ENCODE data around the gene SSC5D. TPM values are rescaled to one million over a fixed set of nuclear protein-coding genes. Genes with fewer than 3 reads are reported as not detected.
A peak's percentile ranks its signal among the peaks of the same experiment; 100 is the strongest.

The SSC5D gene
- total RNA-seq, 1 donor from 2014 or later = 1.1 TPM

- H3K27ac Mint-ChIP-seq = no peak overlapping the region
- DNase-seq (ENCODE audit: low spot score, unreplicated experiment) = no peak
- no peaks in the 10 kb centered on the region for H3K9me3 Mint-ChIP-seq (ENCODE audit: low read depth)
- peaks cover 7% of the 10 kb centered on the region for H3K4me1 Mint-ChIP-seq (ENCODE audit: low read depth)
- no peak for TF ChIP-seq CTCF (IDR thresholded peaks at IDR 0.05; ENCODE audit: unreplicated experiment)
- H3K36me3 Mint-ChIP-seq (ENCODE audit: insufficient read depth) = no peaks in the 10 kb centered on the region
- no peak overlapping the region for H3K4me3 Mint-ChIP-seq (ENCODE audit: low read depth)
- peaks cover 24% of the 10 kb centered on the region for H3K27me3 Mint-ChIP-seq
Measured at GRCh38 chr19:55465460-55466240, 22.6 kb upstream of the SSC5D start.

- Mint-ChIP-seq H3K9me3 (ENCODE audit: low read depth) (no peaks in the 10 kb centered on the region), H3K36me3 (ENCODE audit: insufficient read depth) (no peaks in the 10 kb centered on the region), H3K27ac (no peak overlapping the region), H3K4me3 (ENCODE audit: low read depth) (no peak overlapping the region), H3K27me3 (peaks cover 24% of the 10 kb centered on the region), H3K4me1 (ENCODE audit: low read depth) (peaks cover 3% of the 10 kb centered on the region)
- no peak for DNase-seq (ENCODE audit: low spot score, unreplicated experiment)
- TF ChIP-seq CTCF (IDR thresholded peaks at IDR 0.05; ENCODE audit: unreplicated experiment) = no peak
Measured at GRCh38 chr19:55466241-55466614, 22.0 kb upstream of the SSC5D start.

GRCh38 chr19:55467236-55468053 lies 20.8 kb upstream of the SSC5D start:
- no peaks in the 10 kb centered on the region for H3K4me1 Mint-ChIP-seq (ENCODE audit: low read depth)
- H3K9me3 Mint-ChIP-seq (ENCODE audit: low read depth) = no peaks in the 10 kb centered on the region
- no peak overlapping the region for H3K4me3 Mint-ChIP-seq (ENCODE audit: low read depth)
- DNase-seq (ENCODE audit: low spot score, unreplicated experiment) = peak; percentile 68
- no peaks in the 10 kb centered on the region for H3K36me3 Mint-ChIP-seq (ENCODE audit: insufficient read depth)
- H3K27ac Mint-ChIP-seq = no peak overlapping the region
- TF ChIP-seq CTCF (IDR thresholded peaks at IDR 0.05; ENCODE audit: unreplicated experiment) = peak; percentile 99
- peaks cover 24% of the 10 kb centered on the region for H3K27me3 Mint-ChIP-seq

DNA sequence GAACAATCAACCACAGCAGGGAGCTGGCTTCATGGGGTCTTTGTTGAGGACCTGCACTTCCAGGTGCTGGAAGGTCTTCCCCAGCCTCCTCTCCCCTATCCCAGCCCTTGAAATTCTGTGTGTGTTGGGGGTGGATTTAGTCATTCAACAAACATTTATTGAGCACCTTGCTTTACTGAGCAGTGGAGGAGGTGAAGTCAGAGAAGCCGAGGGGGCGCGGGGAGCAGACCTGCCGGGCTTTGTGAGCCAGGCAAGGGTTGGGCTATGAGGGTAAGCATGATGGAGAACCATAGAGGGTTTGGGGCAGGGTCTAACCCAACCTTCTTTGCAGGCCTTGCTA lies 20.2 kb upstream of the SSC5D start:
- TF ChIP-seq CTCF (IDR thresholded peaks at IDR 0.05; ENCODE audit: unreplicated experiment) = peak; percentile 3
- Mint-ChIP-seq H3K4me3 (ENCODE audit: low read depth) (no peak overlapping the region), H3K4me1 (ENCODE audit: low read depth) (no peaks in the 10 kb centered on the region), H3K27me3 (peaks cover 21% of the 10 kb centered on the region), H3K9me3 (ENCODE audit: low read depth) (no peaks in the 10 kb centered on the region), H3K36me3 (ENCODE audit: insufficient read depth) (no peaks in the 10 kb centered on the region), H3K27ac (no peak overlapping the region)
- no peak for DNase-seq (ENCODE audit: low spot score, unreplicated experiment)

- DNase-seq (ENCODE audit: low spot score, unreplicated experiment) = no peak
- no peaks in the 10 kb centered on the region for H3K9me3 Mint-ChIP-seq (ENCODE audit: low read depth)
Measured at GRCh38 chr19:55471266-55471665, 17.0 kb upstream of the SSC5D start.

More at GRCh38 chr19:55471266-55471665, 17.0 kb upstream of the SSC5D start:
- Mint-ChIP-seq H3K4me3 (ENCODE audit: low read depth) (no peak overlapping the region), H3K36me3 (ENCODE audit: insufficient read depth) (no peaks in the 10 kb centered on the region), H3K27ac (peak overlapping the region; percentile 81), H3K27me3 (peaks cover 12% of the 10 kb centered on the region), H3K4me1 (ENCODE audit: low read depth) (no peaks in the 10 kb centered on the region)
- TF ChIP-seq CTCF (IDR thresholded peaks at IDR 0.05; ENCODE audit: unreplicated experiment) = no peak

All from progenitor cell of endocrine pancreas (in vitro differentiated cells).